GM23248 (cell line): ENCODE measurements around the gene TLL2. TPM values are rescaled to one million over a fixed set of nuclear protein-coding genes. Genes with fewer than 3 reads are reported as not detected.

Source experiments
- DNase-seq: peaks from one replicate; pipeline ENCODE4 v3.0.0-alpha.2; 2015
- H2AFZ ChIP-seq: fragments of 200-600 bp; sonication (generic); 2 replicates; pipeline ENCODE4 v1.6.1; 2016; ENCODE audit warnings: antibody characterized with exemption
- H3F3A ChIP-seq: fragments of 200-600 bp; sonication (generic); 2 replicates; pipeline ENCODE4 v1.6.1; 2016; ENCODE audit warnings: mild to moderate bottlenecking, antibody characterized with exemption, mixed run types; ENCODE audit not compliant: insufficient read depth
- H3K27ac ChIP-seq: fragments of 200-600 bp; sonication (generic); 2 replicates; pipeline ENCODE4 v1.5.1; 2016; ENCODE audit warnings: mild to moderate bottlenecking
- H3K27me3 ChIP-seq: fragments of 200-600 bp; sonication (generic); replicated peaks from 2 replicates; pipeline ENCODE4 v1.6.1; 2016; ENCODE audit warnings: mild to moderate bottlenecking; ENCODE audit not compliant: insufficient read depth
- H3K36me3 ChIP-seq: fragments of 200-600 bp; sonication (generic); 2 replicates; pipeline ENCODE4 v1.6.1; 2016; ENCODE audit warnings: low read depth, mild to moderate bottlenecking
- H3K4me1 ChIP-seq: fragments of 200-600 bp; sonication (generic); 2 replicates; pipeline ENCODE4 v1.6.1; 2016; ENCODE audit warnings: mild to moderate bottlenecking; ENCODE audit not compliant: insufficient read depth
- H3K4me2 ChIP-seq: fragments of 200-600 bp; sonication (generic); one replicate; pipeline ENCODE4 v1.6.1; 2016; ENCODE audit warnings: mild to moderate bottlenecking; ENCODE audit not compliant: unreplicated experiment
- H3K4me3 ChIP-seq: fragments of 200-600 bp; sonication (generic); 2 replicates; pipeline ENCODE4 v1.5.1; 2016; ENCODE audit warnings: mild to moderate bottlenecking
- H3K79me2 ChIP-seq: fragments of 200-600 bp; sonication (generic); 2 replicates; pipeline ENCODE4 v1.6.1; 2016; ENCODE audit warnings: mild to moderate bottlenecking; ENCODE audit not compliant: insufficient read depth
- H3K9ac ChIP-seq: fragments of 200-600 bp; sonication (generic); 2 replicates; pipeline ENCODE4 v1.6.1; 2016; ENCODE audit warnings: mild to moderate bottlenecking
- H3K9me2 ChIP-seq: fragments of 200-600 bp; sonication (generic); 2 replicates; pipeline ENCODE4 v1.6.1; 2016; ENCODE audit warnings: mixed run types, mild to moderate bottlenecking, moderate library complexity; ENCODE audit not compliant: insufficient read depth
- H3K9me3 ChIP-seq: fragments of 200-600 bp; sonication (generic); one replicate; pipeline ENCODE4 v1.6.1; 2017; ENCODE audit warnings: low read depth
- H4K20me1 ChIP-seq: fragments of 200-600 bp; sonication (generic); 2 replicates; pipeline ENCODE4 v1.6.0; 2016; ENCODE audit not compliant: insufficient read depth
- EZH2 ChIP-seq: fragments of 200-600 bp; sonication (generic); IDR thresholded peaks from 2 replicates; pipeline ENCODE4 v1.6.1; 2018; ENCODE audit warnings: antibody characterized with exemption, mild to moderate bottlenecking; ENCODE audit not compliant: insufficient read depth, poor library complexity, severe bottlenecking
- EZH2phosphoT487 ChIP-seq: fragments of 200-600 bp; sonication (generic); IDR thresholded peaks from 2 replicates; pipeline ENCODE4 v1.6.1; 2018; ENCODE audit warnings: antibody characterized with exemption, moderate library complexity, mild to moderate bottlenecking, low read depth; ENCODE audit not compliant: insufficient read depth
- WGBS, 2 experiments: methylation state at CpG; one replicate each; pipeline ENCODE4 v1.1.6; 2015 to 2017; ENCODE audit warnings: low lambda C conversion rate in 2 of 2, low coverage in 1 of 2; ENCODE audit errors: missing lambda C conversion rate in 2 of 2; 5-methylcytosine and 5-hydroxymethylcytosine counted together
- in situ Hi-C: fragments of 300-500 bp; cut with MboI; formaldehyde crosslinking; loops from 2 replicates; pipeline ENCODE4 v1.15.0; 2020
- polyA plus RNA-seq: library from polyadenylated mRNA; unstranded; fragments of >200 nt; fragmentation: Nextera tagmentation; extraction: Ambion mirVana; gene quantifications from 2 replicates; pipeline ENCODE4 v1.2.1, GENCODE V29; 2016
- total RNA-seq: library from RNA; depleted of rRNA; stranded (reverse); fragments of >200 nt; shearing (Covaris generic); gene quantifications from 2 replicates; pipeline ENCODE4 v1.2.3, GENCODE V29; 2014

Gene TLL2
- total and polyA plus RNA-seq, 2 experiments from 2014 or later, result 0.43 to 0.71 TPM

DNA sequence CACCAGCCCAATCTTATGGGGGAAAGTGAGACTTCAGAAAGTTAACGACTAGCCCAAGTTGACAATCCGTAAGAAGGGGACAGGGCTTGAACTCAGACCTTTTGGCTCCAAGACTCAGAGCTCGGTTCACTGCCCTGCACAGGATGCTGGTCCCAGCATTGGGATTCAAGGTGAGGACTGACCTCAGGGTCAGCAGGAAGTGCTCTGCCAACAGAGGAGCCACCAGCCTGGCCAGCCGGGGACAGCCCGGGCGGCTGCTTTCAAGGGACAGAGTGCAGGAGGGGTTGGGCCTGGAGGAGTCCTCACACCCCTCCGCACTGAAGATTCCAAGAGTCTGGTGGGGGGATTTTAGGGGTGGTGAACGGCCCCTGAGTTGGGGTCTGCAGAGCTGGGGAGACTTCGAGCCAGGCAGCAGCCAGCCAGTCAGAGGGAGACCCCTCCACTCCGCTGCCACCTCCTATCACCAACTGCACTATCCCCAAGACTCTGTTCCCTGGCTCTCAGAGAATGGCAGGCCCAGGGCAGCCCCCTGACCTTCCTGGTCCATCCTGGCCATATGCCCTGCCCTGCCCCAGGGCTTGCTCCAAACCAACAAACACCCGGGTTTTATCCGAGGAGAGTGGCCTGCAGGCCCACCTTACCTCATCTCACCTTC, 19.7 kb downstream of the TLL2 start:
- no peak overlapping the region for H3K4me2 ChIP-seq
- in situ Hi-C loops, result no loop called here
- 62 to 69% methylated on average over 11 to 12 of the region's 12 CpGs for WGBS, 2 experiments
- no peaks in the 10 kb centered on the region for H3K9me2 ChIP-seq
- H3K4me3 ChIP-seq, result no peak overlapping the region
- no peak overlapping the region for H2AFZ ChIP-seq
- H3K79me2 ChIP-seq, result no peaks in the 10 kb centered on the region
- no peaks in the 10 kb centered on the region for H3K4me1 ChIP-seq
- H3K27ac ChIP-seq, result no peak overlapping the region
- no peak for DNase-seq
- TF ChIP-seq EZH2phosphoT487, result no peak
- no peak for TF ChIP-seq EZH2
- H4K20me1 ChIP-seq, result no peaks in the 10 kb centered on the region
- H3F3A ChIP-seq, result no peaks in the 10 kb centered on the region
- no peaks in the 10 kb centered on the region for H3K27me3 ChIP-seq
- H3K36me3 ChIP-seq, result no peaks in the 10 kb centered on the region
- H3K9me3 ChIP-seq, result no peaks in the 10 kb centered on the region
- H3K9ac ChIP-seq, result no peak overlapping the region

DNA sequence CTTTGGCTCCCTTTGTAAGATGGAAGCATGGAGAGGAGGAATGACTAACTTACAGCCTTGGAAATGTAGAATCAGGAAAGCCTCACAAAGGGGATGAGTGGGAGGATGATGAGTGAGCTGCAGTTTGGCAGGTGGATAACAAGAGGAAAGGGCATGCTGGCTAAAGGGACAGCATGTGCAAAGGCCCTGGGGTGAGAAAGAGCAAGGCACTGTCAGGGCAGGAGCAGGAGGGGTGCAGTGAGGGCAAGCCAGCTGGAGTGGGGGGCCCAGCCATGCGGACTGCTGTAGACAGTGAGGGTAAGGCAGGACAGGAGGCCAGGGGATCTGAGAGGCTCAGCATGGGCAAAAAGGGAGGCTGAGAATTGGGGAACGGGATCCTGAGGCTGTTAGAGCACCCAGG, 20.5 kb downstream of the TLL2 start:
- no peaks in the 10 kb centered on the region for H3F3A ChIP-seq
- H3K4me1 ChIP-seq, result no peaks in the 10 kb centered on the region
- H3K27me3 ChIP-seq, result no peaks in the 10 kb centered on the region
- DNase-seq, result no peak
- in situ Hi-C loops, result no loop called here
- H3K9ac ChIP-seq, result no peak overlapping the region
- 43 to 54% methylated on average over 2 of the region's 2 CpGs for whole genome bisulfite sequencing, 2 experiments
- no peaks in the 10 kb centered on the region for H3K9me3 ChIP-seq
- no peak overlapping the region for H3K4me3 ChIP-seq
- H3K4me2 ChIP-seq, result no peak overlapping the region
- no peaks in the 10 kb centered on the region for H4K20me1 ChIP-seq
- TF ChIP-seq EZH2phosphoT487 (no peak), EZH2 (no peak)
- H3K27ac ChIP-seq, result no peak overlapping the region
- no peaks in the 10 kb centered on the region for H3K9me2 ChIP-seq
- no peaks in the 10 kb centered on the region for H3K79me2 ChIP-seq
- H2AFZ ChIP-seq, result no peak overlapping the region
- no peaks in the 10 kb centered on the region for H3K36me3 ChIP-seq

DNA sequence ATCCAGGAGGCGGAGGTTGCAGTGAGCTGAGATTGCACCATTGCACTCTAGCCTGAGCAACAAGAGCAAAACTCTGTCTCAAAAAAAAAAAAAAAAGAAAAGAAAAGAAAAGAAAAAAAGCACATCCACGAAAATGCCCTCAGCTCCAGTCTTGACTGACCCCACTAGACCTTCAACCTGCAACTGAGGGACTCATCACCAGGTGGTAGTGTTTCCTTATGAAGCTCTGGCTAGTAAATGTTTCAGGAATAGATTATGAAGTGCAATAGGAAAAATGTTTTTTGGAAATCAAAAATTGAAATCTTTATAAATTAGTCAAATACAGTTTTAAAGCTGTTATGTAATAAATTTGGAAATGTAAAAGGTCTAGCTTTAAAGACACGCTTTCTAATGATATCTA, 22.4 kb downstream of the TLL2 start:
- no peak overlapping the region for H3K9ac ChIP-seq
- no peaks in the 10 kb centered on the region for H3K79me2 ChIP-seq
- H3K27ac ChIP-seq, result no peak overlapping the region
- DNase-seq, result no peak
- 65 to 72% methylated on average over 3 of the region's 3 CpGs for WGBS, 2 experiments
- no peaks in the 10 kb centered on the region for H4K20me1 ChIP-seq
- no peaks in the 10 kb centered on the region for H3K4me1 ChIP-seq
- H3K27me3 ChIP-seq, result no peaks in the 10 kb centered on the region
- H3K9me3 ChIP-seq, result no peaks in the 10 kb centered on the region
- no peaks in the 10 kb centered on the region for H3K36me3 ChIP-seq
- no peak for TF ChIP-seq EZH2
- TF ChIP-seq EZH2phosphoT487, result no peak
- in situ Hi-C loops, result no loop called here
- no peak overlapping the region for H3K4me3 ChIP-seq
- H3K9me2 ChIP-seq, result no peaks in the 10 kb centered on the region
- H2AFZ ChIP-seq, result no peak overlapping the region
- no peaks in the 10 kb centered on the region for H3F3A ChIP-seq
- no peak overlapping the region for H3K4me2 ChIP-seq

DNA sequence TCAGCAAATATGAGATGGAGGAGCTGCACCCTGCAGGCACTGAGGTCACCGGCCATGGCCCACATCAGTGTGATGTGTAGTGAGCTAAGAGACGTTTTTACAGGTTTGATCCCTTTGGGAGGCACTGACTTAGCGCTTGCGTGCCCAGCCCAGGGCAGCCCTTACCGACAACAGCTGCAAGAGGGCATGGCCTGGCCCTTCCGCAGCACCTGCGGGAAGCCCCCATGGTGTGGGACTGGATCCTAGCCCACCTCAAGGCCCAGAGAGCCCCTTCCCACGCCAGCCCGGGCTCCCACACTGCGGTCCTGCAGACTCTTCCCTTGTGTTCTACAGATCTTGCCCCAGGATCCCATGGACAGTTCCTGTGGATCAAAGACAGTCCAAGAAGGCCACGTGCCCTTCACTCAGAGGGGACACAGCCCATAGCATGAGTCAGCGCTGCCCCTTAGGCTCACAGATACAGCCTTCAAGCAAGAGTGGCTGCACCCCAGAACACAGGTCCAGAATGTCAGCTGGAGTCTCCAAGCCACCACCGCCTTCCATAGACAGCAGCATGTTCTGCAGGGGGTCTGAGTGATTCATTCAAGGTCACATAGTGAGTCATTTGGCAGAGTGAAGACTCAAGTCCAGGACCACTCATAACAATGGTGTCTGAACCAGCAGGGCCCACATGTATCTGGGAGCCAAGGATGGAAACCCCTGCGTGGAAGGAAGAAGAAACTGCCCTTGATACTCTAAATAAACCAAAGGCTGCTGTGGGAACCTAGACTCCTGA, 25.4 kb downstream of the TLL2 start:
- Histone ChIP-seq H4K20me1 (no peaks in the 10 kb centered on the region), H3K36me3 (no peaks in the 10 kb centered on the region), H3K9me3 (no peaks in the 10 kb centered on the region), H3K9ac (no peak overlapping the region), H3K27ac (no peak overlapping the region), H3F3A (no peaks in the 10 kb centered on the region), H2AFZ (no peak overlapping the region), H3K27me3 (peaks cover 3% of the 10 kb centered on the region; the same call in 1 of the 2 replicates), H3K4me2 (no peak overlapping the region), H3K4me1 (no peaks in the 10 kb centered on the region), H3K9me2 (no peaks in the 10 kb centered on the region), H3K4me3 (no peak overlapping the region), H3K79me2 (no peaks in the 10 kb centered on the region)
- TF ChIP-seq EZH2phosphoT487 (no peak), EZH2 (no peak)
- in situ Hi-C loops, result no loop called here
- WGBS, 2 experiments, result 72 to 73% methylated on average over 14 of the region's 14 CpGs
- no peak for DNase-seq
